HG03159 (cell line): ENCODE results near the gene GZF1.

Experiments
- ATAC-seq: cut with Tn5 transposase; IDR thresholded peaks from one replicate; pipeline ENCODE4 v1.9.1; 2021; ENCODE audit warnings: mild to moderate bottlenecking, moderate library complexity; ENCODE audit not compliant: unreplicated experiment

The GZF1 gene

DNA sequence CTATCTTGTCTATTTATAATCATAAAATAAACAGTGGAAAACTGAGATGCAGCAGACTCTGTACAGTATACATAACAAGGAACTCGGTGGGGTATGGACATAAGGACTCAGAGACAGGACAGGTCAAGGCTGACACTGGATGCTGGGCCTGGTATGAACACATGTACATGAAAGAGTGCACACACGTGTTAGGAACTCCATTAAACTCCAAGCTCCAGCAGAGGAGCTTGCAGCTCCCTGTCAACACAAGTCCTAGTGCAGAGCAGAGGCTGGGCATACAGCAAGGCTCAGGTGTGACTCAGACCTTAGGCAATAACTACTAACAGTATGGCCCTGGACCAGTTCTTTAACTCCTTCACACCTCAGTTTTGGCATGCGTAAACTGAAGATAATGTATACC lies 42.2 kb downstream of the GZF1 start:
- no peak for ATAC-seq

DNA sequence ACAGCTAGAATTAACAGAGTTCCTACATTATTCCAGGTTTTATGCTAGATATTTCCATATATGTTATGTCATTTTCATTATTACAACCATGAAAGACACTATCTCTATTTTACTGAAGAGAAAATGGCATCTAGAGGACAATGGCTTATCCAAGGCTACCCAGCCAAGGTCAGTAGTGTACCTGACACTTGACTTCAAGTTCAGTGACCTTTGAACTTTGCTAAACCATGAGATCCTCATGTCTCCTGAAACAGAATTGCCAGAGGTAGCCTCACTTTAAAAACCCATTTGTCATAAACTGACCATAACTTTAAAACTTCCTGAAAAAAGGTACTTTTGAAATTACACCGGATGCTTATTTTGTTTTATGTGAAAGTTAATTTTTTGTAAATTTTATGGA lies 44.9 kb downstream of the GZF1 start:
- ATAC-seq, result no peak

DNA sequence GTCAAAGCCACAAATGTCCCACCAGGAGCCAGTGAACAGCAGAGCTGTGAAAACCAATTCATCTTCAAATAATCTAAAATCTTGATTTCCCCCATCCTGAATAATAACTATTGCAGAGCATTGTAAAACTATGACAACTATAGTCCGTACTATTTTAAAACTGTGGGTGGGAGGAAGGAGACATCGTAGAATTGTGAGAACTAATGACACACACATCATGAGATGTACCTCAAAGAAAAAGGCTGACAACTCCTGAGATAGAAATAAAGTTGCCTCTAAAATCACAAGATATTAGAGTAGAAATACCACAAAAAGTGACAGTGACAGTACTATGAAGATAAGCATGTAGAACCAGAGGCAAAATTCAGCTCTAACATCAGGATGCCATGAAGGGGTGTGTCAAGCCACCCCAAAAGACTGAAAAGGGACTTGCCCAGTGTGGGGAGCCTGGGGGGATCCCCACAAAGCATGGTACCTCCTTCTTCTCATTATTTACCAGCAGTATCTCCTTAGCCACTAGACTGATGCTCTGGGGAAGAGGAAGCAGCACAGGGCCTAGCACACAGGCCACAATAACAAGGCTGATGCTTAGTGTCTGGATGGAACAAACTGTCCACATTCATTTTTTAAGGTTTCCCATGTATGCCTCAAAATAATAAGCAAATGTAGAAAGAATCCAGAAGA lies 45.9 kb downstream of the GZF1 start:
- peak; percentile 83 for ATAC-seq

DNA sequence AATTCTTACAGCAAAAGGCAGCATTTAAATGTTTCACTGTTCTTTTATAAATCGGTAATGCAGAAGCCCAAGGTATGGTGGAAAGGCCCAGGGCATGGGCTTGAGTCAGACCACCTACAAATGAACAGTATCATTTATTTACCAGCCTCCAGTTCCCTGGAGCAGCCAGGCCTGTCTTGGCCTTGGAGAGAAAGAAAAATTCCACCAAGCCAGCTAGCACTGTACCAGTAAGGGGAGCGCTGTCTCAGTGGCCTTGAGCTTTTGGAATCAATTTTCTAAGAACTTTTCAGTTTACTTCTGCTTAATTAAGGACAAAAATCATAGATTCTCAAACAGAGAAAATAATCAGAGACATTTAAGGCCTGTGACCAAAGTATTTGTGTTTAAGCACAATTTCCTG lies 47.0 kb downstream of the GZF1 start:
- no peak for ATAC-seq

DNA sequence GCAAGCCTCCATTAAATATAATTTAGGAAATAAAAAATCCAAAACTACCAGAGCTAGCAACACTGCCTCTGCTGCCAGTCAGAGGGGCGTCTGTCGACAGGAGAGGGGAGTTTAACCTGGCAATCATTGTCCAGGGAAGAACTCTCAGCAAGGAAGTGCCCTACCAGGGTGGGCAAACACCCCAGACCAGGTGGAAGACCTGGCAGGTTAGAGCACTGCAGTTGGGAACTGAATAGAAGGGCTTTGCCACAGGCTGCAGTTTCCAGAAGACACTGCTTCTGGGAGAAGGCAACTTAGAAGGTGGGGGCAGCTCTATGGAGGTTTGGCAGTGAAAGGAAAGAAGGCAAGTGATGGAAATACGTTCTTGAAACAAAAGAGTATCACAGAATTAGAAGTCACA lies 47.8 kb downstream of the GZF1 start:
- ATAC-seq, result no peak

DNA sequence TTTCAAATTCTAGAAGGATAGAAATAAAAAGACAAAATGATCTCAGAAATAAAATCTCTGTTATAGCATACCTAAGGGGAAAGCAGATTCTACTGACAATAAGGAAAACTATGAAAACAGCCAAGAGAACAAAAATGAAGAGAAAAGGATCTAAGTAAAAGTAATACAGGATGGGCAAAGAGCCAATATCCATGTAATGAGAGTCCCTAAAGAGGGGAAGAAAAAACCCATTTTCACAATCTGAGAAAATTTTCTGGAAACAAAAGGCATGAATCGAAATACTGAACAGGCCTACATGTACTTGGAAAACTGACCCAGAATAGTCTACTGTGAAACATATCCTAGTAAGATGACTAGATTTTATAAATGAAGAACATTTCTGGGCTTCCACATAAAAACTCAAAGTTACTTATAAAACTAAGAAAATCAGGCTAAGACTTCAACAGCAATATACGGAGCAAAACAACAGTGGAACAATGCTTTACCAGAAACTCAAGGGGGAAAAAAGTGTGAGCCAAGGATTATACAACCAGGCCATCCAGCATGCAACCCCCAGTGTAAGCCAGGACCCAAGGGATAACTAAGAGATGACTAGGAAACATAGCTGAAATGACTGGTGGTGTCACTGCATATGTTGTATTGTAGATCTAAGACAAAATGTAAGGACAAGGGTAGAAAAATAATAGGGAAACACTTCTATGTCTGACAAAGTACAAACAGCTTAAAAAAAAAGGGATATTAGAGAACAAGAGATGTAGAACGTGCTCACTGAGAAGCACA lies 49.1 kb downstream of the GZF1 start:
- no peak for ATAC-seq

DNA sequence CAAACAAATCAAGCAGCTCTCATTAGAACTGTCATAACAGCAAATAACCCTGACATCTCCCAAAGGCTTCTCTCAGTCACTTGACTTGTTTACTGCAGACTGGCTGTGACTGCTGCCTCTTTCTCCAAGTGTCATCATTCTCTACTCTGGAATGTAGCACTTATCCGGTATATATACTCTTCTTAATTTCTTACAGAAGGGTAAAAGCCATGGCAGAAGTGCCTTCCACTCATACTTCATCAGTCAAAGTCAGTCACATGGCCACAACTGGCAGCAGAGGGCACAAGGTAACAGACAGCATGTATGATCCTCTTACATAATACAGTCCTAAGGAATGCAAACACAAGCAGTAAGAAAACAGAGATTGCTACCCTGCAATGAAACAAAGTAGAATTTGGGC lies 50.0 kb downstream of the GZF1 start:
- no peak for ATAC-seq

DNA sequence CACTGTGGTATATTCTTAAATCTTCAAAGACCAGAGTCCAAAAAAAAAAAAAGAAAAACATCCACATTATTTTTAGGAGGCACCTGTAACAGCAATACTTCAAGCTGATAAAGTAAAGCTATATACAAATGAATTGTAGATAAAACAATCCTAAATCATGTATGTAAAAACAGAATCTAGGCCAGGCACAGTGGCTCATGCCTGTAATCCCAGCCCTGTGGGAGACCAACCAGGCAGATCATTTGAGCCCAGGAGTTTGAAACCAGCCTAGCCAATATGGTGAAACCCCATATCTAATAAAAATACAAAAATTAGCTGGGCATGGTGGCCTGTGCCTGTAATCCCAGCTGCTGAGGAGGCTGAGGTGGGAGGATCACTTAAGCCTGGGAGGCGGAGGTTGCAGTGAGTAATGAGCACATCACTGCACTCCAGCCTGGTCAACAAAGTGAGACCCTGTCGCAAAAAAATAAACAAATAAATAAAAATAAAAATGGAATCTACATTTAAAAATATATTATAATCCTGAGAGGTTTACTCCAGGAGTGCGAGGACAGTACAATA lies 52.0 kb downstream of the GZF1 start:
- ATAC-seq, result no peak

DNA sequence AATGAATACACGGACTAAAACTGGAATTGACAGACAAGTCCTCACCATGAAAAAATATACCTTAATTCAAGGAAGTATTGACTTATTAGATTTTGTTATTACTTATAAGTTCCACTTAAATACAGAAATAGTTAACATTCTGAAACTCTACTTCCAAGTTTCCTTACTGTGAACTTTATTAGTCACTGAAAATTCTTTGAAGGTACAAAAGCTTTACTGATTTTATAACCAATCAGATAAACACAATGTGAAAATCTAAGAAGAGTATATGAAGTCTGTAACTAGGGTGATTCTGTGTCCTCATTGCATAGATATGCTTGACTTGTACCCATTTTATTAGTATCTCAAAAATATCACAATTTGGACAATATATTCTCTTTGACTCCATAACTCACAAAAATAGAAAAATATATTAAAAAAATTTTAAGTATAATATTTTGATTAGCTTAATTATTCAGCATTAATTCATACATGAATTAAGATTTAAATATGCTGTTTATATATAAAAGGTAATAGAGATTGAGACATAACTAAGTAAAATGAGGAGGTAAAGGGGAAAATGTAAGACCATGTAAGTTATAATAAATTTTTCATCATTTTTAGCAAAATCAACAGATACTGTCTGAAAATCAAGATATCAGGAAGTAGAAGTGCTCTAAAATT lies 52.7 kb downstream of the GZF1 start:
- no peak for ATAC-seq

DNA sequence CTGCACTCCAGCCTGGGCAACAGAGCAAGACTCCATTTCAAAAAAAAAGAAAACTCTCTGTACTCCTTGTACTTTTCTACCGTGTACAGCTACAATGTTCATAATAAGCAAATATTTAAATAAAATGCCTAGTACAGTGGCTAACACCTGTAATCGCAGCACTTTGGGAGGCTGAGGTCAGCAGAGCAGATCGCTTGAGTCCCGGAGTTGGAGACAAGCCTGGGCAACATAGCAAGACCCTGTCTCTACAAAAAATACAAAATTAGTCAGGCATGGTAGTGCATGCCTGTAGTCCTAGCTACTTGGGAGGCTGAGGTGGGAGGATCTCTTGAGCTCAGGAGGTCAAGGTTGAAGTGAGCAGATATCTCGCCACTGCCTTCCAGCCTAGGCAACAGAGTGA lies 53.6 kb downstream of the GZF1 start:
- no peak for ATAC-seq

DNA sequence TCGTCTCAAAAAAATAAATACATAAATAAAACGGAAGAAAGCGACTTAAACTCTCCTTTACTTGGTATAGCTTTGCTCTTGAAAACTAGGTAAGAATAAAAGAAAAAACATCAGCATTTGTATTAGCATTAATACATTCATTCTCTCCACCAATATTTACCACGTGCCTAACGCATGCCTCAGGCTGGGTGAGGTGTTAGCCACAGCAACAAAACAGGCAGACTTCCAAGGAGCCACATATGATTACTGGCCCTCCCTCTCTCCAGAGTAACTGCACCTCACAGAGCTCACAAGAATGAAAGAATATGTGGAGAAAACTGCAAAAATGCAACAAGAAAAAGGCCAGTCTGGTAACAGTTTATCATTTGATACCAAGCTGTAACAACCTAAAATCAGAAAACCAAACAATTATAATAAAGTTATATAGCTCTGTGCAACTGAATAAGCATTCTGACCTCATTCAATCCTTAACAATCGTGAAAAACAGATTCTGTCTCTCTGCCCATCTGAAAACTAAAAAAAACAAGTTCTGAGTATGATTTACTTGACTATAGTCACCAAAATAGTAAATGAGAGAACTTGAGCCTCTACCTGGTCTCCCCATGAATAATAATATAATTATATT lies 54.1 kb downstream of the GZF1 start:
- no peak for ATAC-seq

DNA sequence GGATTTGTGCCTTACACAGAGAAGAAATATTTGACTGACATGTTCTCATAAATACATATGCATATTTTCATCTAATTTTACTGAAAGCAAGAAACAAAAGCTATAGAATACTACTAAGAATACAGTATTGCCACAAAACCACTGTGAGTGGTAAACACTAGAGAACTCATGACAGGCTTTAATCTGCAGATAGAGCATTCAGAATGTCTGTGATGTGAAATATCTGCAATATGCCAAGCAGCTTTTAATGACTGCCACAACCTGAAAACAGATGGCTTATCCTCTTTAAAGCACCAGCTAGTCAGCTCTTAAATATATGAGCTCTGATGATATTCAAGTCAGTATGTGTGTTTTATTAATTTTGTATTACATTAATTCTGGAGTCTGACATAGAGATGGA lies 55.9 kb downstream of the GZF1 start:
- ATAC-seq, result no peak

DNA sequence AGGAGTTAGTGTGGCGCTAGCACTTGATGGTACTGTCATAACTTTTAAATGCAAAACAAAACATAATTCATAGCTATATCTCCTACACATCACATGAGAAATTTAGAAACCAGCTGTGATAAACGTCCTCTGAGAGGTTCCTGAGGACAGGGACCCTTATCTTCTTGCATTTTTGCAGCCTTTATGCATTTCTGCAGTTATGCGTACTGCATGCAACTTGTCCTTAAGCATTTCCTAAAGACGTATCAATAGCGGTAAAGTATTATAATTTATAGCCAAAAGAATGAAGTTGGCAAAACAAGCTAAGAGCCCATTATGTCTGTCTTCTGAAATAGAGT lies 57.6 kb downstream of the GZF1 start:
- ATAC-seq, result no peak

DNA sequence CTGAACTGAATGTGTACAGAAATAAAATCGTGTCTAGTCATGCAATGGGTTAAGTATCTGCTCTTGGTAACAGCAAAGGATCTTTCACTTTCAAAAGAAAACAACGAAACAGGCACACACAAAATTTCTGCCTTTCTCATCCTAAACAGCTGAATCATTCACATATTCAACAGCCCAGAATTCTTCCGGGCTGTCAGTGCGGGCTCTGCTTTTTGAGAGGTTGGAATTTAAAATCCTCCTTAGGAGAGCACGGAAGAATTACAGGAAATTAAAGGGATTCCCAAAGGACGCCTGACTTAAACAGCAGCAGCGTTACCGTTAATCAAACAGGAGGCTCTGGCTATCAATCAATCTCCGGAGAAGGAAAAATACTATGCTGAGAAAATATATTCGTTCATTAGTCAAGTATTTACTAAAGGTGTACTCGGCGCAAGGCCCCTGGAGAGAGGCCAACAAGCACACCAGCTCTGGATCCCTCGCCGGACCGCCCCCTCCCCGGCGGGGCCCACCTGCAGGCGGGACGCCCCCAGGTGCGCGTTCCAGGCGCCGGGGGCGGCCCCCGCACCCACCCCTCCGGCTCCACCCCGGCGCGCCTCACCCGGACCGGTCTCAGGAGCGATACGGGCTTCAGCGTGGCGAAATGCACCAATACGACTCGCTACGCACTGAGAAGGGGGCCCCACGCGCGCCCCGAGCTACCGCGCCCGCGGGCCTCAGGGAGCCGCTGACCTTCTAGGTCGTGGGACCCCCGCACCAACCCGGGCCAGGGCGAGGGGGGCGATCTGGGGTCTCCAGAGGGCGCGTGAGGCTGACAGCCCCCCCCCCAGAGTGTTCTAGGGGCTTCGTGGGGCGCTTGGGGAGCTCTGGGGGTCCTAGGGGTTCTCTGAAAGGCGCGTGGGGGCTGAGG lies 58.3 kb downstream of the GZF1 start:
- ATAC-seq, result no peak

DNA sequence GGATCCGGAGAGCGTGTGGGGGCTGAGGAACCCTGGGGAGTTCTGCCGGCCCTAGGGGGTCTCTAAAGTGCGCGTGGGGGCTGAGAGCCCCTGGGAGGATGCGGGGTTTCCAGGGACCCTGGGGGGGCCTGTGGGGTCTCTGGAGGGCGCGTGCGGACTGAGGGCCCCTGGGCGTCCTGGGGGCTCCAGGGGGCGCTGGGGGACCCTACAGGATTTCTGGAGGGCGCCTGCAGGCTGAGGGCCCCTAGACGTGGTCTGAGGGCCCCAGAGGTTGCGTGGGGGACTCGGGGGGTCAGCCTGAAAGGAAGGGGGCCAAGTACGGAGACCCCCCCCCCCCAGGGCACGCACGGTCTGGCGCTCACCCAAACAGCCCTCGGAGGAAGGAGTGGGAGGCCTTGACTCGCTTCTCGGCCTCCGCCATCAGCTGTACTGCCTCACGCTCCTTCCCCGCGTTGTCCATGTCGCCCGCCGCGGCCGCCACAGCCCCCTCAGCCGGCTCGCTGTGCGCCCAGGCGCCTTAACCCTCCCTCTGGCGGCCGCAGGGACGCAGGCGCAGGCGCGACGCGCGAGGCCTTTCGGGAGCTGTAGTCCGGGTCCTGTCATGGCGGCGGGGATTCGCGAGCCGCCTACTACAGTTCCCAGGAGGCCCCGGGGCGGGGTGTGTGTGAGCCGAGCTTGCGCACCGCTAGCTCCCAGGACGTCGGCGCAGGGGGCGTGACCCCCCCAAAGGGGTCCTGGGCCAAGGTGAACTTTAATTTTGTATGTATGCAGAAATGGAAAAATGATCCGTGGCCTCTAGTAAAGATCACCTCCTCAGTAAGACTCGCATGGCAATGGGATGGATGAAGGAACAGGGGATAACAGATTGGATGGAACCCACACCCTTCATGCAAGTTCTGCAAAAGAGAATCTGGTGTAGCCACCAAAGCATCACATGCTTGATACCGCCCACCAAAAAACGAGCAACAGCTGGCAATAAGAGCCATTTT lies 59.3 kb downstream of the GZF1 start, which contains the start of gene NAPB:
NAPB (minus strand) TSS at position 546 of the 989 bp plus-strand sequence; CDS start at position 460, 86 bp downstream.
- peak; percentile 97 for ATAC-seq
